IMR-90 (cell line): Measurements from ENCODE around the gene MLX. TPM values are rescaled to one million over a fixed set of nuclear protein-coding genes. Genes with fewer than 3 reads are reported as not detected.

Source experiments
- ATAC-seq: fragments of 200-7000 bp; cut with Tn5 transposase; 2 replicates; pipeline ENCODE4 v1.9.1; 2020; ENCODE audit warnings: low read depth, mild to moderate bottlenecking, moderate library complexity
- BruUV-seq: library from RNA; stranded (reverse); fragments of 400-500 nt; replicated peaks from 2 replicates; lab custom pipeline; 2021; lab: Mats Ljungman, UMichigan
- CTCF ChIA-PET: fragments of 300-600 bp; formaldehyde crosslinking; extraction: SDS; loops from one replicate; lab custom pipeline; 2021; ENCODE audit warnings: antibody characterized with exemption; lab: Yijun Ruan, JAX
- POLR2A ChIA-PET: fragments of 300-600 bp; sonication (Branson Sonifier 250); formaldehyde crosslinking; loops from one replicate; lab custom pipeline; 2022; ENCODE audit warnings: antibody characterized with exemption; ENCODE audit not compliant: unreplicated experiment; lab: Charles Lee
- DNase-seq: peaks from one replicate; pipeline ENCODE4 v3.0.0; 2013
- H2AFZ ChIP-seq: replicated peaks from 2 replicates; pipeline ENCODE3; 2013; ENCODE audit warnings: low read length, mild to moderate bottlenecking; ENCODE audit not compliant: poor library complexity
- H2AK5ac ChIP-seq: 2 replicates; pipeline ENCODE4 v1.6.1; 2013; ENCODE audit warnings: low read depth, low read length, inconsistent platforms
- H2AK9ac ChIP-seq: replicated peaks from 2 replicates; pipeline ENCODE3; 2013; ENCODE audit warnings: mild to moderate bottlenecking, low read depth, low read length, moderate library complexity; ENCODE audit not compliant: poor library complexity
- H2BK120ac ChIP-seq: 2 replicates; pipeline ENCODE4 v1.6.1; 2013; ENCODE audit warnings: low read depth, low read length, inconsistent platforms
- H2BK15ac ChIP-seq: 3 replicates; pipeline ENCODE4 v1.6.1; 2013; ENCODE audit warnings: low read depth, low read length, inconsistent platforms
- H2BK20ac ChIP-seq: 2 replicates; pipeline ENCODE4 v1.6.1; 2013; ENCODE audit warnings: low read depth, mild to moderate bottlenecking, inconsistent platforms, low read length, moderate library complexity
- H2BK5ac ChIP-seq: 2 replicates; pipeline ENCODE4 v1.6.1; 2013; ENCODE audit warnings: mild to moderate bottlenecking, low read depth, low read length, inconsistent platforms; ENCODE audit not compliant: poor library complexity, severe bottlenecking
- H3K14ac ChIP-seq: replicated peaks from 2 replicates; pipeline ENCODE4 v1.6.1; 2013; ENCODE audit warnings: low read depth, low read length, inconsistent platforms
- H3K18ac ChIP-seq: 2 replicates; pipeline ENCODE4 v1.6.1; 2013; ENCODE audit warnings: low read depth, low read length, control low read depth
- H3K23ac ChIP-seq: 2 replicates; pipeline ENCODE4 v1.6.1; 2013; ENCODE audit warnings: low read depth, low read length, inconsistent platforms
- H3K27ac ChIP-seq: 2 replicates; pipeline ENCODE4 v1.5.1; 2013; ENCODE audit warnings: mild to moderate bottlenecking, control low read depth, low read length; ENCODE audit not compliant: insufficient read depth
- H3K27me3 ChIP-seq: 2 replicates; pipeline ENCODE4 v1.6.1; 2013; ENCODE audit warnings: low read length; ENCODE audit not compliant: control insufficient read depth, insufficient read depth
- H3K36me3 ChIP-seq: 2 replicates; pipeline ENCODE4 v1.6.1; 2013; ENCODE audit warnings: low read length, mixed read lengths; ENCODE audit not compliant: control insufficient read depth, insufficient read depth
- H3K4ac ChIP-seq: 2 replicates; pipeline ENCODE4 v1.6.1; 2013; ENCODE audit warnings: low read depth, low read length, inconsistent platforms
- H3K4me1 ChIP-seq: 2 replicates; pipeline ENCODE4 v1.6.1; 2013; ENCODE audit warnings: low read length, mixed read lengths; ENCODE audit not compliant: control insufficient read depth, insufficient read depth
- H3K4me2 ChIP-seq: 2 replicates; pipeline ENCODE4 v1.6.1; 2013; ENCODE audit warnings: low read depth, mild to moderate bottlenecking, control low read depth, low read length, moderate library complexity
- H3K4me3 ChIP-seq: 2 replicates; pipeline ENCODE4 v1.5.1; 2013; ENCODE audit warnings: low read depth, mild to moderate bottlenecking, control low read depth, low read length, moderate library complexity; ENCODE audit not compliant: insufficient read depth
- H3K56ac ChIP-seq: 2 replicates; pipeline ENCODE4 v1.6.1; 2013; ENCODE audit warnings: low read length, inconsistent platforms; ENCODE audit not compliant: insufficient read depth; ENCODE audit errors: extremely low read depth
- H3K79me1 ChIP-seq, 2 experiments: 2 replicates each; pipeline ENCODE4 v1.6.1; 2013; ENCODE audit warnings: low read length in 2 of 2, inconsistent platforms in 1 of 2, low read depth in 1 of 2
- H3K9ac ChIP-seq: 2 replicates; pipeline ENCODE4 v1.6.1; 2013; ENCODE audit warnings: low read depth, low read length, control low read depth
- H3K9me1 ChIP-seq: 2 replicates; pipeline ENCODE4 v1.6.1; 2013; ENCODE audit warnings: low read length, inconsistent platforms; ENCODE audit not compliant: insufficient read depth
- H3K9me3 ChIP-seq: 2 replicates; pipeline ENCODE4 v1.6.1; 2013; ENCODE audit warnings: low read length; ENCODE audit not compliant: control insufficient read depth, insufficient read depth
- H4K20me1 ChIP-seq: 2 replicates; pipeline ENCODE4 v1.6.1; 2013; ENCODE audit warnings: low read length, inconsistent platforms; ENCODE audit not compliant: insufficient read depth
- H4K5ac ChIP-seq: 2 replicates; pipeline ENCODE4 v1.6.1; 2013; ENCODE audit warnings: mild to moderate bottlenecking, low read depth, low read length, control low read depth
- H4K8ac ChIP-seq, 2 experiments: 2 replicates each; pipeline ENCODE4 v1.6.1; 2013; ENCODE audit warnings: low read depth in 2 of 2, low read length in 2 of 2, control low read depth in 1 of 2, inconsistent platforms in 1 of 2
- H4K91ac ChIP-seq: 2 replicates; pipeline ENCODE4 v1.6.1; 2013; ENCODE audit warnings: low read depth, low read length, inconsistent platforms; ENCODE audit not compliant: insufficient read depth
- CEBPB ChIP-seq: IDR thresholded peaks from 2 replicates; pipeline ENCODE4 v1.6.1; 2012; ENCODE audit warnings: low read depth, low read length, improper control_type of control experiment
- CHD1 ChIP-seq: IDR thresholded peaks from 2 replicates; pipeline ENCODE4 v1.6.1; 2012; ENCODE audit warnings: low read depth, low read length, improper control_type of control experiment
- NFE2L2 ChIP-seq: fragments of 150-350 bp; IDR thresholded peaks from 2 replicates; pipeline ENCODE4 v1.6.1; 2016; ENCODE audit warnings: low read depth, mild to moderate bottlenecking, low read length
- WGBS, 2 experiments: methylation state at CpG; one replicate each; pipeline versions ENCODE4 v1.1.5 to v1.1.7; 2013; ENCODE audit warnings: missing lambda C conversion rate in 2 of 2; ENCODE audit not compliant: insufficient read length in 1 of 2; ENCODE audit errors: extremely low coverage in 2 of 2; 5-methylcytosine and 5-hydroxymethylcytosine counted together
- dilution Hi-C: fragments of 300-500 bp; cut with HindIII; formaldehyde crosslinking; loops from one replicate; pipeline ENCODE4 v1.14.3; 2018; ENCODE audit warnings: low sequenced_read_pairs; ENCODE audit not compliant: unreplicated experiment
- in situ Hi-C: fragments of 300-500 bp; cut with MboI; formaldehyde crosslinking; loops from 3 replicates; pipeline ENCODE4 v1.14.3; 2019; ENCODE audit warnings: low sequenced_read_pairs, inconsistent platforms, mixed read lengths
- intact Hi-C: fragments of 100-400 bp; cut with micrococcal nuclease; formaldehyde crosslinking; loops from 2 replicates; pipeline ENCODE4 v1.10.0; 2022
- polyA plus RNA-seq, 3 experiments: library from polyadenylated mRNA; depleted of rRNA; stranded (reverse); fragments of >200 nt; gene quantifications; 2 replicates each; pipeline ENCODE4 v1.2.3, GENCODE V29; 2012; ENCODE audit warnings: low replicate concordance in 1 of 3
- total RNA-seq: library from RNA; depleted of rRNA; stranded (reverse); fragments of >200 nt; gene quantifications from 2 replicates; pipeline ENCODE4 v1.2.3, GENCODE V29; 2012
- TF ChIP-seq, protein P1 (sequence below): fragments of 150-350 bp; IDR thresholded peaks from 2 replicates; pipeline ENCODE4 v1.6.1; 2016; ENCODE audit warnings: low read depth, mild to moderate bottlenecking, low read length, moderate library complexity, borderline replicate concordance

Gene MLX
- total and polyA plus RNA-seq, 2 of the 4 experiments (the other 2 are of a cell fraction) = 37.8 to 45.6 TPM

DNA sequence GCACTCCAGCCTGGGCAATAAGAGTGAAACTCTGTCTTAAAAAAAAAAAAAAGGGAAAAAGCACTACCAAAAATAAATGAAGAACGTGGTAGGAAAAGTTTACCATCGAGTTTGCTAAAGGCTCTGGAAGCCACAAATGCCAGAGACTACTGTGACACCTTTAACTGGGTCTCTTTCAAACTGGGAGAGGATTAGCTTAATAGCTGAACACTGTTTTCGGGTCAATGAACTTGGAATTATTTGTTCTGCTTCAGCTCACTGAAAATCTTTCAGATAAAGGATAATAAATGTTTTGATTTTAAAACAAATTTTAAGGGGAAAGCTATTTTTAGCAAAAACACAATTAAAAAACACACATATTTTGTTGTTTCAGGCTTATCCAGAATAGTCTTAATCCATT is 40.9 kb downstream of the MLX start:
- H2AFZ ChIP-seq = no peak overlapping the region
- no peak overlapping the region for H2BK15ac ChIP-seq
- no peak overlapping the region for H3K27ac ChIP-seq
- H3K18ac ChIP-seq = no peak overlapping the region
- no peaks in the 10 kb centered on the region for H3K9me3 ChIP-seq
- no CpG with 5 or more reads among the region's 3 CpGs for WGBS, 2 experiments
- dilution Hi-C loops = no loop called here
- no peak overlapping the region for H3K4ac ChIP-seq
- no peak overlapping the region for H2AK5ac ChIP-seq
- no peak overlapping the region for H3K9ac ChIP-seq
- H4K8ac ChIP-seq = no peak overlapping the region
- H2BK20ac ChIP-seq = no peak overlapping the region
- H3K36me3 ChIP-seq = peaks cover 11% of the 10 kb centered on the region
- peaks cover 52% of the 10 kb centered on the region for H4K20me1 ChIP-seq
- no TSS peak for BruUV-seq
- peaks cover 3% of the 10 kb centered on the region for H3K4me1 ChIP-seq
- DNase-seq (no peak), ATAC-seq (no peak)
- in situ Hi-C loops = no loop called here
- no peak overlapping the region for H2BK5ac ChIP-seq
- no peak overlapping the region for H3K23ac ChIP-seq
- no peak overlapping the region for H2BK120ac ChIP-seq
- H2AK9ac ChIP-seq = no peak overlapping the region
- no peak overlapping the region for H4K91ac ChIP-seq
- H3K56ac ChIP-seq = no peak overlapping the region
- no peak overlapping the region for H3K4me3 ChIP-seq
- CTCF ChIA-PET = interaction anchor here (0.7 to 1.4 kb wide), 2 partner anchors 66 to 72 kb away, joined by 3 read pairs; no protein-coding TSS in a partner anchor
- no peak overlapping the region for H3K14ac ChIP-seq
- no peaks in the 10 kb centered on the region for H3K27me3 ChIP-seq
- H3K9me1 ChIP-seq = peaks cover 7% of the 10 kb centered on the region
- intact Hi-C loops = loop anchor here (2.0 to 5.0 kb wide), 3 partner anchors 31 to 71 kb away; partner anchors contain the start of genes PSMC3IP and TUBG2
- H3K4me2 ChIP-seq = peak overlapping the region; percentile 96; the same call in 1 of the 2 replicates
- H4K5ac ChIP-seq = no peak overlapping the region
- H3K79me1 ChIP-seq = peaks cover 15 to 71% of the 10 kb centered on the region in 2 experiments
- TF ChIP-seq CHD1 = no peak
- TF ChIP-seq CEBPB = no peak
- no peak for TF ChIP-seq NFE2L2
- TF ChIP-seq, protein P1, sequence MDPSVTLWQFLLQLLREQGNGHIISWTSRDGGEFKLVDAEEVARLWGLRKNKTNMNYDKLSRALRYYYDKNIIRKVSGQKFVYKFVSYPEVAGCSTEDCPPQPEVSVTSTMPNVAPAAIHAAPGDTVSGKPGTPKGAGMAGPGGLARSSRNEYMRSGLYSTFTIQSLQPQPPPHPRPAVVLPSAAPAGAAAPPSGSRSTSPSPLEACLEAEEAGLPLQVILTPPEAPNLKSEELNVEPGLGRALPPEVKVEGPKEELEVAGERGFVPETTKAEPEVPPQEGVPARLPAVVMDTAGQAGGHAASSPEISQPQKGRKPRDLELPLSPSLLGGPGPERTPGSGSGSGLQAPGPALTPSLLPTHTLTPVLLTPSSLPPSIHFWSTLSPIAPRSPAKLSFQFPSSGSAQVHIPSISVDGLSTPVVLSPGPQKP = no peak
- POLR2A ChIA-PET = no interaction called here
